Measurements from ENCODE around the gene SART1.
"Not testable (repeated sequence)": the region's sequence is repeated elsewhere in the genome, so short reads cannot be mapped to it uniquely, and the experiment has no call there.

SART1 gene

GRCh38 chr11:65937766-65938165 is 23.8 kb upstream of the SART1 start:
- Histone ChIP-seq H3K9ac (ENCODE audit: low read depth, low read length) (no peak overlapping the region), H3K27ac (ENCODE audit: low read length) (no peak overlapping the region), H3K4me1 (ENCODE audit: insufficient read depth, low read length) (0 out of 2 replicates have a peak, but pooled peaks cover 3% of the 10 kb centered on the region), H3K4me3 (ENCODE audit: low read length) (no peak overlapping the region), H3K27me3 (ENCODE audit: insufficient read depth, low read length) (0 out of 2 replicates have a peak, but pooled peaks cover 4% of the 10 kb centered on the region), H3K36me3 (ENCODE audit: insufficient read depth, low read depth, low read length) (no peaks in the 10 kb centered on the region), H3K9me3 (ENCODE audit: insufficient read depth, low read depth, low read length) (no peaks in the 10 kb centered on the region)

DNA sequence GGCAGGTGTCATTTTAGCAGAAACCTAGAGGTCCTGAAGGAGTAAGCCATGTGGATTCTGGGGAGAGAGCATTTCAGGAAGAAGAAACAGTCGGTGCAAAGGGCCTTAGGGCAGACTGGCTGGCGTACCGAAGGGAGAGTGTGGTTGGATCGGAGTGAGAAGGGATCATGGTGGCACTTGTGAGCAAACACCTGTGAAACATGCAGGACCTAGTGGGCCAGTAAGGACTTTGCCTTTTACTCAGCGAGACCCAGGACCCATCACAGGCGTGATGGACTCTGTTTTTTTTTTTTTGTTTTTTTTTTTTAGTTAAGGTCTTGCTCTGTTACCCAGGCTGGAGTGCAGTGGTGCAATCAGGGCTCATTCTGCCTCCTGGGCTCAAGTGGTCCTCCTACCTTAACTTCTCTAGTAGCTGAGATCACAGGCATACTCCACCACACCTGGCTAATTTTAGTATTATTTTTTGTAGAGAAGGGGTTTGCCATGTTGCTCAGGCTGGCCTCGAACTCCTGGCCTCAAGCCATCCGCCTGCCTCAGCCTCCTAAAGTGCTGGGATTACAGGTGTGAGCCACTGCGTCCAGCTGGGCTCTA is 19.7 kb upstream of the SART1 start:
- H3K9ac ChIP-seq (ENCODE audit: low read depth, low read length), result no peak overlapping the region
- H3K9me3 ChIP-seq (ENCODE audit: insufficient read depth, low read depth, low read length), result no peaks in the 10 kb centered on the region
- 0 out of 2 replicates have a peak, but pooled peaks cover 4% of the 10 kb centered on the region for H3K27me3 ChIP-seq (ENCODE audit: insufficient read depth, low read length)
- H3K4me1 ChIP-seq (ENCODE audit: insufficient read depth, low read length), result peaks cover 18% of the 10 kb centered on the region; the same call in 1 of the 2 replicates
- no peak overlapping the region for H3K27ac ChIP-seq (ENCODE audit: low read length)
- H3K36me3 ChIP-seq (ENCODE audit: insufficient read depth, low read depth, low read length), result no peaks in the 10 kb centered on the region
- no peak overlapping the region for H3K4me3 ChIP-seq (ENCODE audit: low read length)

DNA sequence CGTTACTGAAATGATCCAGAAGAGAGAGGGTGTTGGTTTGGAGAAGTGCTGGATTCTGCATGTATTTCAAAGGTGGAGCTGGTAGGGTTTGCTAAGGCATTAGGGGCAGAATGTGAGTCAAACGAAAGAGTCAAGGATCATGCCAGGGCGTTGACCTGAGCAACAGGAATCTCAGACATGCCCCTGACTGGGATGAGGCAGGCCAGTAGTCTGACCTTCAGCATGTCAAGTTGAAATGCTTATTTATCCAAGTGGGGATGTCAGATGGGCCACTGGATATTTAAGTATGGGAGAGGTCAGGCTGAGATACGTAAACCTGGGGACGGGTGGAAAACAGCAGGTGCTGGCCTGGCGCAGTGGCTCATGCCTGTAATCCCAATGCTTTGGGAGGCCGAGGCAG is 19.0 kb upstream of the SART1 start:
- H3K36me3 ChIP-seq (ENCODE audit: insufficient read depth, low read depth, low read length), result no peaks in the 10 kb centered on the region
- H3K9ac ChIP-seq (ENCODE audit: low read depth, low read length), result no peak overlapping the region
- H3K4me3 ChIP-seq (ENCODE audit: low read length), result no peak overlapping the region
- H3K9me3 ChIP-seq (ENCODE audit: insufficient read depth, low read depth, low read length), result no peaks in the 10 kb centered on the region
- H3K27ac ChIP-seq (ENCODE audit: low read length), result no peak overlapping the region
- H3K27me3 ChIP-seq (ENCODE audit: insufficient read depth, low read length), result 0 out of 2 replicates have a peak, but pooled peaks cover 2% of the 10 kb centered on the region
- H3K4me1 ChIP-seq (ENCODE audit: insufficient read depth, low read length), result peaks cover 19% of the 10 kb centered on the region; the same call in 1 of the 2 replicates

- Histone ChIP-seq H3K4me1 (ENCODE audit: insufficient read depth, low read length) (peaks cover 19% of the 10 kb centered on the region; the same call in 1 of the 2 replicates), H3K36me3 (ENCODE audit: insufficient read depth, low read depth, low read length) (no peaks in the 10 kb centered on the region), H3K27me3 (ENCODE audit: insufficient read depth, low read length) (no peaks in the 10 kb centered on the region)
These were observed 17.3 kb upstream of the SART1 start for GRCh38 chr11:65944191-65944590.

DNA sequence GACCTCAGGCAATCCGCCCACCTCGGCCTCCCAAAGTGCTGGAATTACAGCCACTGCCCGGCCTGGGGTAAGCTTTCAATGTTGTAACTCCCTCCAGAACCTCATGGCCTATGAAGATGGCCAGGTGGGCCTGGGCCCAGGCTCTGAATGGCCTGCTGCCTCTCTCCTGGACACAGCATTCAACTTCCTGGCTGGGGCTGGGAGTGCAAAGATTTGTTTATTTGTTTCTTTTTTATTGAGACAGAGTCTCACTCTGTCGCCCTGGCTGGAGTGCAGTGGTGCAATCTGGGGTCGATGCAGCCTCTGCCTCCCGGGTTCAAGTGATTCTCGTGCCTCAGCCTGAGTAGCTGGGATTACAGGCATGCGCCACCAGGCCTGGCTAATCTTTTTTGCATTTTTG is 16.8 kb upstream of the SART1 start:
- H3K9ac ChIP-seq (ENCODE audit: low read depth, low read length), result peak overlapping the region; percentile 59; the same call in 1 of the 2 replicates
- peak overlapping the region; percentile 21 for H3K27ac ChIP-seq (ENCODE audit: low read length)
- H3K36me3 ChIP-seq (ENCODE audit: insufficient read depth, low read depth, low read length), result no peaks in the 10 kb centered on the region
- H3K27me3 ChIP-seq (ENCODE audit: insufficient read depth, low read length), result no peaks in the 10 kb centered on the region
- no peaks in the 10 kb centered on the region for H3K9me3 ChIP-seq (ENCODE audit: insufficient read depth, low read depth, low read length)
- H3K4me3 ChIP-seq (ENCODE audit: low read length), result no peak overlapping the region
- peaks cover 19% of the 10 kb centered on the region; the same call in 1 of the 2 replicates for H3K4me1 ChIP-seq (ENCODE audit: insufficient read depth, low read length)

More at GRCh38 chr11:65944191-65944590, 17.3 kb upstream of the SART1 start:
- H3K27ac ChIP-seq (ENCODE audit: low read length), result no peak overlapping the region
- H3K4me3 ChIP-seq (ENCODE audit: low read length), result no peak overlapping the region
- H3K9ac ChIP-seq (ENCODE audit: low read depth, low read length), result no peak overlapping the region
- H3K9me3 ChIP-seq (ENCODE audit: insufficient read depth, low read depth, low read length), result no peaks in the 10 kb centered on the region

- Histone ChIP-seq H3K9me3 (ENCODE audit: insufficient read depth, low read depth, low read length) (no peaks in the 10 kb centered on the region), H3K27me3 (ENCODE audit: insufficient read depth, low read length) (no peaks in the 10 kb centered on the region), H3K27ac (ENCODE audit: low read length) (peak within 1 kb of the TSS; percentile 84), H3K36me3 (ENCODE audit: insufficient read depth, low read depth, low read length) (no peaks in the 10 kb centered on the region), H3K9ac (ENCODE audit: low read depth, low read length) (peak within 1 kb of the TSS; percentile 59; the same call in 1 of the 2 replicates), H3K4me1 (ENCODE audit: insufficient read depth, low read length) (peaks cover 19% of the 10 kb centered on the region; the same call in 1 of the 2 replicates), H3K4me3 (ENCODE audit: low read length) (peak within 1 kb of the TSS; percentile 65)
These were observed 16.1 kb upstream of the SART1 start, which contains the start of gene TSGA10IP for GRCh38 chr11:65945430-65945911. Gene TSGA10IP, plus strand, starts transcription at chr11:65945480. Its CDS starts 196 bp downstream, at chr11:65945676.

DNA sequence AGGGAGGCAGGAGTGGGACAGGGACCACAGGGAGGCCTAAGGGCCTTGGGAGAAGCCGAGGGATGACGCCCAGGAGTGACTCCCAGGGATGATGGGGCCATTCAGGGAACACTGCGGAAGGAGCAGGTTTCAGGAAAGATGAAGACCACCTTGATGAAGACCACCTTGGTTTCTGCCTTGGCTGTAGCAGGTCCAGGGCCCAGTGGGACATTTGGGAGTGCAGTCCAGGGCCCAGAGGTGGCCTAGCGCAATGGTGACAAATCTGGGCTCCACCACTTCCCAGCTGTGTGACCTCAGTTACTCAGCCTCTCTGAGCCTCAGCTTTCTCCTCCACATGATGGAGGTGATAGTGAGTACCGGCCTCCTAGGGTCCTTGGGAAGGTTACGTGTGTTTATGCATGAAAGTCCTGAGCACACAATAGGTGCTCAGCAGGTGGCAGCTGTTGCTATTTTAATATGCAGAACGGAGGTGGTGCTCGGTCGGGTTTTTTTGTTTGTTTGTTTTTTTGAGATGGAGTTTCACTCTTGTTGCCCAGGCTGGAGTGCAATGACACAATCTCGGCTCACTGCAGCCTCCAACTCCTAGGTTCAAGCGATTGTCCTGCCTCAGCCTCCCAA is 15.5 kb upstream of the SART1 start:
- Histone ChIP-seq H3K27me3 (ENCODE audit: insufficient read depth, low read length) (no peaks in the 10 kb centered on the region), H3K27ac (ENCODE audit: low read length) (peak overlapping the region; percentile 84), H3K9ac (ENCODE audit: low read depth, low read length) (peak overlapping the region; percentile 59; the same call in 1 of the 2 replicates), H3K36me3 (ENCODE audit: insufficient read depth, low read depth, low read length) (no peaks in the 10 kb centered on the region), H3K4me3 (ENCODE audit: low read length) (peak overlapping the region; percentile 65), H3K9me3 (ENCODE audit: insufficient read depth, low read depth, low read length) (no peaks in the 10 kb centered on the region), H3K4me1 (ENCODE audit: insufficient read depth, low read length) (peaks cover 19% of the 10 kb centered on the region; the same call in 1 of the 2 replicates)

DNA sequence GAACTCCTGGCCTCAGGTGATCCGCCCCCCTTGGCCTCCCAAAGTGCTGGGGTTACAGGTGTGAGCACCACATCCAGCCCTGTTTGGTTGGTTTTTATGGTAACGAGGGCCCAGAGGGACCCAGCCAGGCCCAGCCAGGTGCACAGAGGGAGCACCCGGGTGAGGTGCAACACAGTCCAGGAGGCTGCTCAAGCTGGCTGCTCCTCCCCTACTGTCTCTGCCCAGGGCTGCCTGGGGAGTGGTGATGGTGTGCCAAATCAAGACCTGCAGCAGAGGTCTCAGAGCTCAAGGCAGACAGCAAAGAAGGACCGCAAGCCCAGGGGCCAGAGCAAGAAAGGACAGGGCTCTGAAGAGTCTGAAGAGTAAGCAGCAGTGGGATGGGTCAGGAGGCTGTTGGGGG is 14.9 kb upstream of the SART1 start:
- H3K4me1 ChIP-seq (ENCODE audit: insufficient read depth, low read length), result peaks cover 17% of the 10 kb centered on the region; the same call in 1 of the 2 replicates
- no peaks in the 10 kb centered on the region for H3K36me3 ChIP-seq (ENCODE audit: insufficient read depth, low read depth, low read length)
- peak overlapping the region; percentile 27 for H3K27ac ChIP-seq (ENCODE audit: low read length)
- H3K9ac ChIP-seq (ENCODE audit: low read depth, low read length), result peak overlapping the region; percentile 53; the same call in 1 of the 2 replicates
- H3K27me3 ChIP-seq (ENCODE audit: insufficient read depth, low read length), result no peaks in the 10 kb centered on the region
- peak overlapping the region; percentile 65; the same call in 1 of the 2 replicates for H3K4me3 ChIP-seq (ENCODE audit: low read length)
- H3K9me3 ChIP-seq (ENCODE audit: insufficient read depth, low read depth, low read length), result no peaks in the 10 kb centered on the region

DNA sequence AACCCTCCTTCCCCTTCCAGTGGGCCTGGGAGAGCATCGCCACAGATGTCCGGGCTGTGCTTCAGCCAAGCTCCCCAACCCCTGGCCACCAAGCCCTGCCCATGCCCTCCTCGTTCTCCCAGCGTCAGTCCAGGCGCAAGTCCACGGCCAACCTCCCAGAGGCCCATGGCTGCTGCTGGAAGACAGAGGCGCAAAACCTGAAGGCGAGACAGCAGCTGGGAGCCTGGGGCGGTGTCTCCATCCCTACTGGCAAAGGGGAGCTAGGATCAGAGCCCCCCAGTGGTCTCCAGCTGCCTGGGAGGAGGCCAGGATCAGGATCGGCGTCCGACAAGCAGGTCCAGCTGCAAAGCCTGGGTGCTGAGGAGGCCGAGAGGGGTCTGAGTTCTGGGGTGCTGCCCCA is 14.4 kb upstream of the SART1 start:
- Histone ChIP-seq H3K9me3 (ENCODE audit: insufficient read depth, low read depth, low read length) (no peaks in the 10 kb centered on the region), H3K27ac (ENCODE audit: low read length) (no peak overlapping the region), H3K9ac (ENCODE audit: low read depth, low read length) (peak overlapping the region; percentile 53; the same call in 1 of the 2 replicates), H3K4me1 (ENCODE audit: insufficient read depth, low read length) (peaks cover 17% of the 10 kb centered on the region; the same call in 1 of the 2 replicates), H3K27me3 (ENCODE audit: insufficient read depth, low read length) (no peaks in the 10 kb centered on the region), H3K4me3 (ENCODE audit: low read length) (no peak overlapping the region), H3K36me3 (ENCODE audit: insufficient read depth, low read depth, low read length) (no peaks in the 10 kb centered on the region)

DNA sequence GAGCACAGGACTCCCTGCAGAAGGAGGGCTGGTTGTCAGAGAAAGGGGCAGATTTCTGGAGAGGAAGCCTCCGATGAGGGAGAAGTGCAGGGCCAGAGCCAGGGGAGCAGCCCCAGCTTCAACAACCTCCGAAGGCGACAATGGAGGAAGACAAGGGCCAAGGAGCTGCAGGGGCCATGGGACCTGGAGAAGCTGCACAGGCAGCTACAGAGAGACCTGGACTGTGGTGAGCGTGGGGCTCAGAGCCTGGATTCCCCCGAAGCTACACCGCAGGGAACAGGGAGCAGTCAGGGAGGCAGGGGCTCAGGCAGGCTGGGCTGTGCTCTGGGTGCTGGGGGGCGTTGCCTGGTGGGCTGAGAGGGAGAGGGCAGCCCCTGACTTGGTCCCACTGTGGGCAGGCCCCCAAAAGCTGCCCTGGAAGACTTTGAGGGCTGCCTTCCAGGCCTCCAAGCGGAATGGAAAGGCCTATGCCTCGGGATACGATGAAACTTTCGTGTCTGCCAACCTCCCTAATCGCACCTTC is 13.9 kb upstream of the SART1 start:
- peaks cover 17% of the 10 kb centered on the region; the same call in 1 of the 2 replicates for H3K4me1 ChIP-seq (ENCODE audit: insufficient read depth, low read length)
- H3K4me3 ChIP-seq (ENCODE audit: low read length), result no peak overlapping the region

GRCh38 chr11:65950711-65951110 is 10.8 kb upstream of the SART1 start:
- H3K4me1 ChIP-seq (ENCODE audit: insufficient read depth, low read length); H3K9me3 ChIP-seq (ENCODE audit: insufficient read depth, low read depth, low read length); H3K36me3 ChIP-seq (ENCODE audit: insufficient read depth, low read depth, low read length); H3K9ac ChIP-seq (ENCODE audit: low read depth, low read length); H3K27me3 ChIP-seq (ENCODE audit: insufficient read depth, low read length); H3K27ac ChIP-seq (ENCODE audit: low read length); H3K4me3 ChIP-seq (ENCODE audit: low read length): not testable (repeated sequence)

More for the DNA sequence above, 13.9 kb upstream of the SART1 start:
- Histone ChIP-seq H3K9ac (ENCODE audit: low read depth, low read length) (no peak overlapping the region), H3K27ac (ENCODE audit: low read length) (no peak overlapping the region), H3K27me3 (ENCODE audit: insufficient read depth, low read length) (no peaks in the 10 kb centered on the region), H3K36me3 (ENCODE audit: insufficient read depth, low read depth, low read length) (no peaks in the 10 kb centered on the region), H3K9me3 (ENCODE audit: insufficient read depth, low read depth, low read length) (no peaks in the 10 kb centered on the region)
